GM18951 (cell line): ENCODE results near the gene HES5.

ENCODE experiments used
- POLR2A ChIP-seq: IDR thresholded peaks from 4 replicates; pipeline ENCODE4 v1.6.1; 2011; ENCODE audit warnings: mild to moderate bottlenecking; ENCODE audit not compliant: insufficient read length, insufficient read depth; ENCODE audit errors: extremely low read depth
- in situ Hi-C: fragments of 300-500 bp; cut with MboI; formaldehyde crosslinking; loops from one replicate; pipeline ENCODE4 v1.12.0; 2022; ENCODE audit warnings: low sequenced_read_pairs, mixed read lengths, inconsistent platforms; ENCODE audit not compliant: unreplicated experiment

HES5 gene

DNA sequence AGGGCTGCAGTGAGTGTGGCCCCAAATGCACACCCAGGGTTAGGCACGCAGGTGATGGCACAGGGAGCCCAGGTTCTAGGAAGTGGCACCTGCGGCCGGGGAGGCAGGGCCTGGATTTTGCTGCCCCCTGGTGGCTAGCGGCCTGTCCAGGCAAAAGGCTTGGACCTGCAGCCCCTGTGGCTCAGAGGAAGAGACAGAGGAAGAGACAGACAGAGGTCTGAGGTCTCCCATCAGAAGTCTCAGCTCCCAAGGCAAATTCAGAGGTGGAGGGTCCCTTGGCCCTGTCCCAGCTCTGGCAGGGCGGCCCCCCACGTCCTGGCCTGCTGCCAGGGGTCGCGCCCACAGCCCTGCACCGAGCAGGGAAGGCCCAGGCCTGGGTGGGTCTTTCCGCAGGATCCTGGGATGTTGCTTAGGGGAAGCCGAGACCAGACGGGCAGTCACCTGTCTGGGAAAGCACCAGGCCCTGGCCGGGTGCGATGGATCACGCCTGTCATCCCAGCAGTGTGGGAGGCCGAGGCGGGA, 18.1 kb upstream of the HES5 start:
- TF ChIP-seq POLR2A: no peak
- in situ Hi-C loops: loop anchor here (25.0 kb wide), 1 partner anchor 136 kb away; the partner anchor contains the start of gene PEX10

DNA sequence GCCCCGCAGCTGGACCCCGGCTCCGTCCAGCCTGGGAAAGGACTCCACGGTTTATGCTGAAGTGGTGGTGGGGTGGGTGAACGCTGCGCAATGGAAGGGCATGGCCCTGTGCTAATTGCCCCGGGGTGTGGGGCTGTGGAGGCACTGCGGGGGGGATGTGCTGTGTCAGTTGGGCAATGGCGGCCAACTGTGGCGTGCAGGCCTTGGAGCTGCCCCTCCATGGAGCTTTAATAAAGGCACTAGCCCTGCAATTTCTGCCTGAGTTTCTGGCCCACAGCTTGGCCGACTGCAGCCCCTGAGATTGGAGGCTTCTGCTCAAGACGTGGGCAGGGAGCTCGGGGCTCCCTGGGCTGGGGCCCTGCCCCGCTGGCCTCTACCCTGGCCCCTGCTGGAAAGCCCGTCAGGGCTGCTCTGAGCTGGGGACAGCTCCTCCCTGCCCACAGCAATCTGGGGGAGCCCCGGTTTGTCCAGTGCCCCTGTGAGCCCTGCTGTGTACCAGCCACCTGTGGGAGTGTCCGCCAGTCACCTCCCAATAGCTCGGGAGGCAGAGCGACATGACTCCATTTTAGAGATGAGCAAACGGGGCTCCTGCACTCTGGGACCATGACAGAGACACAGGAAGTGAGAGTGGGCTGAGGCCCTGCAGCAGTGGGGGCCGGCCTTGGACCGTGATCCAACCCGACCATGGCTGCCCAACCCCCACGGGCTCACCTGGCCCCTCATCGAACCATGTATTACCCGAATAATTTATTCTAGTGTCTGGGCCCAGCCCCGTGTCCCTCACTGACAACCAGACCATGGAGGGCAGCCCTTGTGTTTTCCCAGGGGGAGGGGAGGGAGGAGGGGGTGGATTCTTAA, 17.4 kb upstream of the HES5 start:
- peak; percentile 36 for TF ChIP-seq POLR2A
- in situ Hi-C loops: loop anchor here (25.0 kb wide), 1 partner anchor 135 kb away; the partner anchor contains the start of gene PEX10

GRCh38 chr1:2546515-2547209, 16.6 kb upstream of the HES5 start:
- in situ Hi-C loops: loop anchor here (25.0 kb wide), 1 partner anchor 134 kb away; the partner anchor contains the start of gene PEX10
- no peak for TF ChIP-seq POLR2A

DNA sequence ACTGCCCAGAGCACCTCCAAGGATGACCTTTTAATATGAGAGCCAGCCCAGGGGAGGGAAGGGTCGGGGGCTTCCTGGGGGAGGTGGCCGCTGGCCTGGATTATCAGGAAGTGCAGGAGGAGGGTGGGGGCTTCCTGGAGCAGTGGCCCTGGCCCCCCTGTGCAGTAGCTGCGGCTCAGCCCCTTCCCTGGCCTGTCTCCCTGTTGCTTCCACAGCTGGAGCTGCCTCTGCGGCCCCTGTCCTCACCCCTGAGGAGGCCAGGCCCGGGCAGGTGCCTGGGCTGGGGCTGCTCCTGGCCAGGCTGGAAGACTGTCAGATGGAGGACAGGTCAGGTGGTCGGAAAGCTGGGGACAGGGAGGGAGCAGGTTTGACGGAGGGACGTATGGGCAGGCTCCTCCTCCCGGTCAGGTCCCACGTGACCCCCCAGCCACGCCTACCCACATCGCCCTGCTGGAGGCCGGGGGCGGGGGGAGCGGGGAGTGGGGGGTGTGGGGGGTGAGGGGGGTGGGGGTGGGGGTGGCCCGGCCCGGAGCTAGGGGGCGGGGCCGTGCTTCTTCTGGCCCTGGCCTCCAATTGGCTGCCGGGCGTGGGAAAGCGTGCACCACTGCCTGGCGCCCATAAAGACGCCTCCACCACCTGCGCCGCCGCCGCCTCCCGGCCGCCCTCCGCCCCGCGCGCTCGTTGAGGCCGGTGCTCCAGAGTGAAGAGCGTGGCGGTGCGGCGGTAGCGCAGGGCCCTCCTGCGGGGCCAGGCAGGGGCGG, 15.9 kb upstream of the HES5 start:
- peak; percentile 97 for TF ChIP-seq POLR2A
- in situ Hi-C loops: loop anchor here (25.0 kb wide), 1 partner anchor 134 kb away; the partner anchor contains the start of gene PEX10

DNA sequence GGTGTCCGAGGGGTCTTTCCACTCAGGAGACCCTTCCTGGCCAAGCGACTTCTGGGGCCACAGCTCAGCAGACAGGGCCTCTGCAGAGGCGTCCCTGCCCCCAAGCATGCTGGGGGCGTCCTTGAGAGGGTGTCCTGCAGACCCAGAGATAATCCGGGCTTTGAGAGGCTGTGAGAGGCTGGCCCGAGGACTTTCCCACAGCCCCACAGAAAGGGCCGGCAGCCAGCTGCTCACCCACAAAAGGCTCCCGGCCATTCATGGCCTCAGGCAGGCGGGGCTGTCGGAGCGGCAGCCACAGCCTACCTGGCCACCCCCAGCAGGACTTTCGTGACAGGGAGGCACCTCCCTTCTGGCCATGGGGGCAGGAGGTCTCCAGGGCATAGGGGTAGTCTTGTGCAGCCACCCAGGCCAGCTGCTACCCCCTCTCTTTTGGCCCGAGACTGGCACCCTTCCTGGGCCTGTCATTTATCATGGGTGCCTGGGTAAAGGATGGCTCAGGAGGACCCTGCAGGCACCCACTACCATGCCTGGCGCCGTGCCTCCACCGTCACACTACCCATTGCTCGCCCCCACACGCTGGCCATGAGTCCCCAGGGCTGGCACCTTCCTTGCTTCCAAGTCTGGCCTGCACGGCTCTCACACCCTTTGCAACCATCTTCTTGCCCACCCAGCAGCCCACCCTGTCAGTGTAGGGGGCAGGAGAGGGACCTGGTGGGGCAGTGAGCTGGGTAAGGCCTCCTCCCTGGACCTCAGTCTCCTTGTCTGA, 15.0 kb upstream of the HES5 start:
- TF ChIP-seq POLR2A: no peak
- in situ Hi-C loops: loop anchor here (25.0 kb wide), 1 partner anchor 133 kb away; the partner anchor contains the start of gene PEX10

DNA sequence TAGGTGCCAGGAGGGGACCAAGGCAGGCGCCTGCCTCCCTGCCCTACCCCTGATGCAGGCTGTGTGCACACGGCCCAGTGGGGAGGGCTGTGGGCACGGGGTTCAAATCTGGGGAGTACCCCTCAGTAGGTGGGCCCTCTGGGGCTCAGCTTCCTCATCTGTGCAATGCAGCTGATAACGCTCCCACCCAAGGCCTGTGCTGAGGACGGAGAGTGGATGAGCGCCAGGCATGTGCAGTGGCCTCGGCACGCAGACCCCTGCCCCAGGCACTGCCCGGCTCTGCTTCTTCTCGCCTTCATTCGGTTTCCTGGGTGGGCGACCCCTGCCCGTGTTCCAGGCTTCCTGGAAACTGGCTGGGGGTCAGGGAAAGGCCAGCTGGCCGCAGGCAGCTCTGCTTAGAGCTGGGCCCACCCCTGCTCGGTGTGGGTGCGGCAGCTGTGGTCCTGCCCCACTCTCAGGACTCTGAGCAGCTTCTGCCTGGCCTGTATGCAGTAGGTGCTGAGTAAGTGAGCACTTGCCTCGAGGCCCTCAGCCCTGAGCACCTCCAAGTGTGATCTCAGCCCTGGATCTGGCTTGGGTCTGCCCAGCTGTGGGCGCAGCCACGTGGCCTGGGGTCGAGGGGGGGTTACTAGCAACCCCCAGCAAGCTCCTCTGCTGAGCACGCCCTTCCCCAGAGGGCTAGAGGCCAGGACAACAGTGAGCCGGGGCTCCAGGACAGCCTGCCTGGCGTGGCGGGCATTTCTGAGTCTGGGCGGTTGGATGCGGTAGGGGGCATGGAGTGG, 14.2 kb upstream of the HES5 start:
- in situ Hi-C loops: loop anchor here (25.0 kb wide), 1 partner anchor 132 kb away; the partner anchor contains the start of gene PEX10
- TF ChIP-seq POLR2A: no peak

- in situ Hi-C loops: loop anchor here (25.0 kb wide), 1 partner anchor 131 kb away; the partner anchor contains the start of gene PEX10
- TF ChIP-seq POLR2A: no peak
Observed at GRCh38 chr1:2543543-2544092, 13.6 kb upstream of the HES5 start.

GRCh38 chr1:2542246-2542915, 12.3 kb upstream of the HES5 start:
- in situ Hi-C loops: loop anchor here (25.0 kb wide), 1 partner anchor 130 kb away; the partner anchor contains the start of gene PEX10
- TF ChIP-seq POLR2A: no peak

- in situ Hi-C loops: loop anchor here (25.0 kb wide), 1 partner anchor 129 kb away; the partner anchor contains the start of gene PEX10
- TF ChIP-seq POLR2A: no peak
Observed at GRCh38 chr1:2541619-2542245, 11.7 kb upstream of the HES5 start.
